ACHN (cell line): ENCODE data around the gene DENND1C.
"Not testable (repeated sequence)": the region's sequence is repeated elsewhere in the genome, so short reads cannot be mapped to it uniquely, and the experiment has no call there.

Source experiments
- DNase-seq: peaks from one replicate; pipeline ENCODE4 v3.0.0-alpha.2; 2015
- in situ Hi-C: cut with HindIII; loops from 2 replicates; pipeline ENCODE4 v1.10.0; 2017; ENCODE audit warnings: low sequenced_read_pairs, low pct_ligation_motif_present, low pct_unique_long_range_greater_than_20kb

DENND1C gene

DNA sequence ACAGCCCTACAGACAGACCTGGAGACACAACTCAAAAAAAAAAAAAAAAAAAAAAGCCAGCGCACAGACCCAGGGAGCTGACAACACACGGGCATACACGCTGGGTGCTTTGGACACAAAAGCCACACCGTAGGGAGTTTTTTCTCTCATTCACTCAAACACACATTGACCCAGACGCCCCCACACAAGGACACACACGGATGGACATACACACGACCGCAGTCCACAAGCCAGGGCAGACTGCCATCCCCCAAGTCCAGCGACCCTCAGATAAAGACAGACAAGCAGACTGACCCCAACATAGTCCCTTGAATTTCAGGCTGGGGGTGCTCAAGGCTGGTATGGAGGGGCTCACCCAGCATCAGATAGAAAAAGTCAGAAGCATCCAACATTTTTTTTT is 32.5 kb upstream of the DENND1C start:
- in situ Hi-C loops, result no loop called here
- no peak for DNase-seq

DNA sequence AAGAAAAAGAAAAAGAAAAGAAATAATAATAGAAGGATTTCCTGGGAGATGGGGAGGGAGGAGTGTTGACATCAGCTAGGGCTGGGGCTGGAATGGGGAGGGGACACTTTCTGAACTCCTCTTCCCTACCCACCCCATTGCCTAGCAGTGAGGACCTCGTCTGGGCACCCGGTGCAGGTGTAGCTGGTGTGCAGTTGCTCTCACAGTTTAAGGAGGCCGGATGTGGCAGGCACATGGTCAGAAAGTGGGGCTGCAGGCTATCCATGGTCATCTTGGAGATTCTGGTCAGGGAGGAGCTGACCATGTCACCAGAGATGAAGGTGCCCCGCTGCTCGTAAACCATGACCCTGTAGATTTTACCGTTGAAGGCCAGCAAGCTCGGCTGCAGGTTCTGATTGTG is 29.0 kb upstream of the DENND1C start:
- in situ Hi-C loops, result no loop called here
- DNase-seq, result no peak

- in situ Hi-C loops, result no loop called here
- DNase-seq, result no peak
Observed at GRCh38 chr19:6509118-6509971, 27.8 kb upstream of the DENND1C start.

DNA sequence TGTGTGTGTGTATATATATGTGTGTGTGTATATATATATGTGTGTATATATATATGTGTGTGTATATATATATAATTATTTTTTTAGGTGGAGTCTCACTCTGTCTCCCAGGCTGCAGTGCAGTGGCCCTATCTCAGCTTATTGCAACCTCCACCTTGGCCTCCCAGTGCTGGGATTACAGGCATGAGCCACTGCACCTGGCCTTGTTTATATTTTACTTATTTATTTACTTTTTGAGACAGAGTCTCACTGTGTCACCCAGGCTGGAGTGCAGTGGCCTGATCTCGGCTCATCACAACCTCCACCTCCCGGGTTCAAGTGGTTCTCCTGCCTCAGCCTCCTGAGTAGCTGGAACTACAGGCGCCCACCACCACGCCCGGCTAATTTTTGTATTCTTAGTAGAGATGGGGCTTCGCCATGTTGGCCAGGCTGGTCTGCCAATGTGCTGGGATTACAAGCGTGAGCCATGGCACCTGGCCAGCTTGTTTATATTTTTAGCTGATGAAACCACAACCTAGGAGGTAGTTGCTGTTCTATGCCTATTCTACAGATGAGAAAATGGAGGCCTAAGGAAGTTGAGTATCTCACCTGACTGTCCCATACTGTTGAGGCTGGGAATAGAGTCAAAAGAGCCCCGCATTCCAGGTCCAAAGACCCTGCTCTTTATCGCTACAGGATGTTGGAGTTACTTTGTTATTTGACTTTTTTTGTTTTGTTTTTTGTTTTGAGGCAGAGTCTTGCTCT is 26.6 kb upstream of the DENND1C start:
- DNase-seq, in situ Hi-C loops: not testable (repeated sequence)

GRCh38 chr19:6503407-6504201 is 22.0 kb upstream of the DENND1C start:
- in situ Hi-C loops, result no loop called here
- no peak for DNase-seq

DNA sequence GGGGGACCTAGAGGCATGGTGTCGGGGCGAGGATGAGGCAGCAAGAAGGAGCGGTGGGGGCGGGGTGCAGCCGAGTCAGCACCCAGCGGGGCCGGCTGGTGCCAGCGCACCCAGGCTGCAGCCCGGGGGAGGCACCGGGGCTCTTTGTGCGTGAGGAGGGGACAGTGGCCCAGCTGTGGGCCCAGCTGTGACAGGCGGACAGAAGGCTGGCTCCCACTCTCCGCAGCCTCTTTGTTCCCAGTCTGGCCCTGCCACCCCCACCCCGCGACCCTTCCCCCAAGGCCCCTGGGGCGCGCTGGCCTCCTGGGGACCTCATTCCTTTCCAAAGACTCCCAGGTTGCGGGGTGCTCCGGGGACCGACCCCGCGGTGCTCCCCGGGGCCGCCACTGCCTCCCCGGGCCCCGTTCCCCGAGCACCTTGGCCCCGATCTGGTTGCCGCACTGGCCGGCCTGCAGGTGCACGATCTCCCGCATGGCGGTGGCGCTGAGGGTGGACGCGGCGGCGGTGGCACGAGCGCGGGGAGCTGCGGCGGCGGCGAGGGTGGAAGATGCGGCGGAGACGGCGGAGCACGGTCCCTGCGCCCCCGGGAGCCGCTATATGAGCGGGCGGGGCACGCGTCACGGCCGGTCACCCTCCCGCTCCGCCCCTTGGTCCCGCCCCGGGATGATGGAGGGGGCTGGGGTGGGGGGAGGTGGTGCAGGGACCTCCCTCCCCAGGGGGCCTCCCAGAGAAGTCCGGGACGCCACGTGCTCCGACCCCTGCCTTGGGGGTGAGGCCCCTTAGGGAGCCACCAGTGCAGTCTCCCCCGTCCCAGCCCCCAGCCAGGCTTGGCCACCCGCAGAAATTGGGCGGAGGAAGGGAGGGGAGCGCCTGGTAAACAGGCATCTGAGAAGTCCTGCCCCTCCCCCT is 20.4 kb upstream of the DENND1C start, which contains the start of gene TUBB4A:
Gene TUBB4A (minus strand): TSS at position 570 of the 909 bp plus-strand sequence. CDS start 97 bp downstream, at position 473.
- in situ Hi-C loops, result no loop called here
- peak; percentile 26 for DNase-seq

GRCh38 chr19:6500837-6501739 is 19.5 kb upstream of the DENND1C start:
- no peak for DNase-seq
- in situ Hi-C loops, result no loop called here

DNA sequence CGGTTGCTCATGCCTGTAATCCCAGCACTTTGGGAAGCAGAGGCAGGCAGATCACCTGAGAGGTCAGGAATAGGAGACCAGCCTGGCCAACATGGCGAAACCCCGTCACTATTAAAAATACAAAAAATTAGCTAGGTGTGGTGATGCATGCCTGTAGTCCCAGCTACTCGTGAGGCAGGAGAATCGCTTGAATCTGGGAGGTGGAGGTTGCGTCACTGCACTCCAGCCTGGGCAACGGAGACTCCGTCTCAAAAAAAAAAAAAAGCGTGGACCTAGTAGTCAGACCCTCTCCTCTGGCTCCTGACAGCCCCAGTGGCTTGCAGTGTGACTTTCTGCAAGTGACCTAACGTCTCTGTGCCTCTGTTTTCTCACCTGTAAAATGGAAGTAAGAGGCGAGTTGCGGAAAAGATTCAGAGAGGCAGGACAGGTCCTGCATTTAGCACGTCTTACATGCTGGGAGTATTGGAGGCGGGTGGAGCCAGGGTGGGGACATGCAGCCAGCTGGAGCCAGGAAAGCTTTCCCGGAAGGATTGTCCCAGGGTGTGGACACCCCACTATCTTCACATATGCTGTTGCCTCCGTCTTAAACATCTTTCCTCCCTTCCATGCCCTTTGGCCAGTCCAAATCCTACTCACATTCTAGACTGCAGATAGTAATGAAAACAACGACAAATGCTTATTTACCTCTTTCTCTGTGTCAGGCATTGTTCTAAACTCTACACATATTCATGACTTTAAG is 17.6 kb upstream of the DENND1C start:
- no peak for DNase-seq
- in situ Hi-C loops, result no loop called here

- DNase-seq, result no peak
- in situ Hi-C loops, result no loop called here
Observed at GRCh38 chr19:6498294-6499036, 16.9 kb upstream of the DENND1C start.

- DNase-seq, result no peak
Observed at GRCh38 chr19:6495947-6496346, 14.4 kb upstream of the DENND1C start.

GRCh38 chr19:6494438-6495036 is 12.9 kb upstream of the DENND1C start:
- in situ Hi-C loops, result no loop called here
- no peak for DNase-seq

More at GRCh38 chr19:6495947-6496346, 14.4 kb upstream of the DENND1C start:
- in situ Hi-C loops, result no loop called here

- in situ Hi-C loops, result no loop called here
- no peak for DNase-seq
Observed at GRCh38 chr19:6491802-6492592, 10.4 kb upstream of the DENND1C start.

DNA sequence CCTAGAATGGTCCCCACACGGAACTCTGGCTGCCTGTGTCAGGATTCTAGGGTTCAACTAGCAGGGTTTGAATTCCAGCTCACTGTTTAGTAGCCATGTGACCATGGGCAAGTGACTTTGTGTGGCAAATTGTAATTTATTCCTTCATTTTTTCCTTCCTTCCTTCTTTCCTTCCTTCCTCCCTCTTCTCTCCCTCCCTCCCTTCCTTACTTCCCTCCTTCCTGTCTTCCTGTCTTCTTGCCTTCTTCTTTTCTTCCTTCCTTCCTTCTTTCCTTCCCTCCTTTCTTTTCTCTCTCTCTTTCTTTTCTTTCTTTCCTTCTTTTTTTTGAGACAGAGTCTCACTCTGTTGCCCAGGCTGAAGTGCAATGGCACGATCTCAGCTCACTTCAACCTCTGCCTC is 8.5 kb upstream of the DENND1C start:
- in situ Hi-C loops, result no loop called here
- DNase-seq, result no peak

DNA sequence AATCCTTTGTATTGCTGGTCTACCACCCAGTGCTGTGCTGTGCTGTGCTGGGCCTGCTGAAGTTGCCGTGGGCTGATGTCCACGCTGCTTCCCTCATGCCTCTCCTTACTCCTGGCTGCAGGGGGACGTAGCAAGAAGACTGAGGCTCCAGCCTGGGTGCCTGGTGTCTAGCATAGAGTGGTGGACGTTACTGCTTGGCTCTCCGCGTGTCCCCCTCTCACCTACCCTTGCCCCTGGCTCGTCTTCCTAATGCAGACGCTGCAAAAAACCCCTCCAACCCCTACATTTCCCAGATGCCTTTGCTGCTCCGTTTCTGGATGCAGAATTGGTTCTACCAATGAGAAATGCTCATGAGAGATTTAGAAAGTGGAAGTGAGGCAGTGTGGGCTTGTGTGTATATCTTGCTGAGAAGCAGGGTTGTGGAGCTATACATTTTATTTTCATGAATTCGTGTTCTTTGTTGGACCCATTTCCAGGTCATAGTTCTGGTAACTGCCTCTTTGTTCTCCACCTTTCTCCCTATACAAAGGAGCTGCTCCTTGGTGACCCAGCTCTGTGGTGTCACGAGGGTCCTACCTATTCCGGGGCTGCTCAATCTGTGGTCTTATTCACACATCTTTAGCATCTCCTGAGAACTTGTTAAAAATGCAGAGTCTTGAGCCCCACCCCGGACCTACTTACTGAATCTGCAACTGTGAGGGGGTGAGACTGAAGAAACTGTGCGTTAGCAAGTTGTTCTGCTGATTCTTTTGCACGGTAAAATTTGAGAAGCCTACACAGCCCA is 7.9 kb upstream of the DENND1C start:
- no peak for DNase-seq

More for the DNA sequence above, 7.9 kb upstream of the DENND1C start:
- in situ Hi-C loops, result no loop called here
